Neuronal stem cell (in vitro differentiated cells): ENCODE measurements around the gene CLCN3.

ENCODE experiments used
- DNase-seq: peaks from one replicate; pipeline ENCODE4 v3.0.0-alpha.2; 2013; ENCODE audit warnings: low spot score
- H2AFZ ChIP-seq: one replicate; pipeline ENCODE4 v1.6.1; 2013; ENCODE audit warnings: mild to moderate bottlenecking, low read length, inconsistent platforms
- H2AK5ac ChIP-seq: 2 replicates; pipeline ENCODE4 v1.6.1; 2013; ENCODE audit warnings: low read depth, mild to moderate bottlenecking, inconsistent platforms, low read length, moderate library complexity, mixed read lengths
- H2BK120ac ChIP-seq: 2 replicates; pipeline ENCODE4 v1.6.1; 2013; ENCODE audit warnings: low read depth, mild to moderate bottlenecking, inconsistent platforms, low read length, moderate library complexity, mixed read lengths
- H2BK12ac ChIP-seq: one replicate; pipeline ENCODE4 v1.6.1; 2013; ENCODE audit warnings: low read length, inconsistent platforms
- H2BK15ac ChIP-seq: 2 replicates; pipeline ENCODE4 v1.6.1; 2013; ENCODE audit warnings: mild to moderate bottlenecking, low read length, inconsistent platforms, mixed read lengths
- H2BK5ac ChIP-seq: one replicate; pipeline ENCODE4 v1.6.1; 2013; ENCODE audit warnings: inconsistent platforms, mild to moderate bottlenecking, low read length, moderate library complexity
- H3K14ac ChIP-seq: one replicate; pipeline ENCODE4 v1.6.1; 2013; ENCODE audit warnings: low read length, inconsistent platforms
- H3K18ac ChIP-seq: 2 replicates; pipeline ENCODE4 v1.6.1; 2013; ENCODE audit warnings: low read length, inconsistent platforms
- H3K23ac ChIP-seq: 2 replicates; pipeline ENCODE4 v1.6.1; 2013; ENCODE audit warnings: low read depth, mild to moderate bottlenecking, mixed read lengths, low read length, inconsistent platforms; ENCODE audit not compliant: poor library complexity
- H3K27ac ChIP-seq: replicated peaks from 3 replicates; pipeline ENCODE4 v1.5.1; 2013; ENCODE audit warnings: low read length, inconsistent platforms
- H3K27me3 ChIP-seq, 3 experiments: 2 replicates each; pipeline ENCODE4 v1.6.1; 2013; ENCODE audit warnings: low read length in 3 of 3, mild to moderate bottlenecking in 2 of 3, inconsistent platforms in 1 of 3, low read depth in 1 of 3, mixed read lengths in 1 of 3, moderate library complexity in 1 of 3; ENCODE audit not compliant: control insufficient read depth in 3 of 3, insufficient read depth in 3 of 3
- H3K36me3 ChIP-seq, 2 donors: replicated peaks in 1 of 2; 2 replicates each; pipeline ENCODE4 v1.6.1; 2013; ENCODE audit warnings: low read length in 2 of 2; ENCODE audit not compliant: control insufficient read depth in 2 of 2, insufficient read depth in 2 of 2
- H3K4ac ChIP-seq: 2 replicates; pipeline ENCODE4 v1.6.1; 2013; ENCODE audit warnings: inconsistent platforms, mild to moderate bottlenecking, low read length, moderate library complexity
- H3K4me1 ChIP-seq, 2 donors: 1 replicate in 1 of 2; 2 replicates in 1 of 2; pipeline ENCODE4 v1.6.1; 2013; ENCODE audit warnings: low read length in 2 of 2, low read depth in 1 of 2; ENCODE audit not compliant: control insufficient read depth in 2 of 2, insufficient read depth in 1 of 2
- H3K4me2 ChIP-seq: one replicate; pipeline ENCODE4 v1.6.1; 2013; ENCODE audit warnings: mild to moderate bottlenecking, low read length, inconsistent platforms; ENCODE audit not compliant: insufficient read depth, poor library complexity, severe bottlenecking
- H3K4me3 ChIP-seq, 2 donors: 2 replicates each; pipeline ENCODE4 v1.5.1; 2013; ENCODE audit warnings: low read length in 2 of 2, mild to moderate bottlenecking in 2 of 2, inconsistent platforms in 1 of 2, moderate library complexity in 1 of 2
- H3K79me1 ChIP-seq: one replicate; pipeline ENCODE4 v1.6.1; 2013; ENCODE audit warnings: low read depth, mild to moderate bottlenecking, inconsistent platforms, low read length, moderate library complexity
- H3K9ac ChIP-seq: one replicate; pipeline ENCODE4 v1.6.1; 2013; ENCODE audit warnings: mild to moderate bottlenecking, low read depth, low read length, inconsistent platforms; ENCODE audit not compliant: poor library complexity
- H3K9me3 ChIP-seq, 2 donors: replicated peaks in 1 of 2; 2 replicates each; pipeline versions ENCODE3 to v1.6.1; 2013; ENCODE audit warnings: low read length in 2 of 2, mild to moderate bottlenecking in 2 of 2, inconsistent platforms in 1 of 2, low read depth in 1 of 2, mixed read lengths in 1 of 2, moderate library complexity in 1 of 2; ENCODE audit not compliant: control insufficient read depth in 2 of 2, insufficient read depth in 1 of 2
- H4K8ac ChIP-seq: one replicate; pipeline ENCODE4 v1.6.1; 2013; ENCODE audit warnings: low read depth, mild to moderate bottlenecking, inconsistent platforms, low read length, moderate library complexity
- H4K91ac ChIP-seq: one replicate; pipeline ENCODE4 v1.6.1; 2013; ENCODE audit warnings: low read length, low read depth, mild to moderate bottlenecking, inconsistent platforms; ENCODE audit not compliant: poor library complexity
- WGBS, 2 donors: extraction: QIAGEN DNeasy Blood & Tissue Kit; methylation state at CpG; one replicate each; pipeline ENCODE4 v1.1.7; 2013; ENCODE audit warnings: missing lambda C conversion rate in 2 of 2, mixed read lengths in 1 of 2; ENCODE audit not compliant: insufficient read length in 2 of 2, insufficient replicate concordance in 1 of 2; ENCODE audit errors: extremely low coverage in 2 of 2; 5-methylcytosine and 5-hydroxymethylcytosine counted together

Gene CLCN3

DNA sequence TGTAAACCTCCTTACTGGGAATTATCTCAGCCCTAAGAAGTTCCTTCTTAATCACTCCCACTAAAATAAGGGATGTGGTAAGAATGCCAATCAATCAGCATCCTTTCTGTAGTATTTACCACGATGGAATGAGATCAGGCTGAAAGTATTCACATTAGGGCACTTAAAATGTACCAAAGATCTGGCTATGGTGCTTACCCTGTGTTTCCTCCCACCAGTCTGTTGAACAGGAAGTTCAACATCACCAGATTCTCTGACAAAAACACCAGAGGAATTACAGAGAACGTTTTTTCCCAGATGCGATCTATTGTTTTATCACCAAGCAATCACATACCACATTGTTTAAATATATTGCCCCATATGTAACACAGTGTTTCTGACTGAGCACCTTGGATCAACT, 2.1 kb upstream of the CLCN3 start:
- no peaks in the 10 kb centered on the region for H3K27me3 ChIP-seq
- H4K8ac ChIP-seq, result no peak overlapping the region
- no peak overlapping the region for H3K9ac ChIP-seq
- peaks cover 0 to 2% of the 10 kb centered on the region in 2 donors for H3K4me1 ChIP-seq
- no peak overlapping the region for H3K23ac ChIP-seq
- no peaks in the 10 kb centered on the region for H3K9me3 ChIP-seq
- no peak overlapping the region for H2BK120ac ChIP-seq
- H2BK12ac ChIP-seq, result no peak overlapping the region
- no peak overlapping the region for H3K14ac ChIP-seq
- no peak overlapping the region for H3K4me2 ChIP-seq
- no peak overlapping the region for H3K4me3 ChIP-seq
- H2AFZ ChIP-seq, result no peak overlapping the region
- no peak overlapping the region for H3K27ac ChIP-seq
- WGBS, 2 donors, result no CpG with 5 or more reads among the region's 3 CpGs
- no peak overlapping the region for H3K4ac ChIP-seq
- no peak overlapping the region for H3K18ac ChIP-seq
- H2BK5ac ChIP-seq, result no peak overlapping the region
- no peak overlapping the region for H2AK5ac ChIP-seq
- DNase-seq, result no peak
- H4K91ac ChIP-seq, result no peak overlapping the region
- no peaks in the 10 kb centered on the region for H3K79me1 ChIP-seq
- no peaks in the 10 kb centered on the region for H3K36me3 ChIP-seq
- no peak overlapping the region for H2BK15ac ChIP-seq

DNA sequence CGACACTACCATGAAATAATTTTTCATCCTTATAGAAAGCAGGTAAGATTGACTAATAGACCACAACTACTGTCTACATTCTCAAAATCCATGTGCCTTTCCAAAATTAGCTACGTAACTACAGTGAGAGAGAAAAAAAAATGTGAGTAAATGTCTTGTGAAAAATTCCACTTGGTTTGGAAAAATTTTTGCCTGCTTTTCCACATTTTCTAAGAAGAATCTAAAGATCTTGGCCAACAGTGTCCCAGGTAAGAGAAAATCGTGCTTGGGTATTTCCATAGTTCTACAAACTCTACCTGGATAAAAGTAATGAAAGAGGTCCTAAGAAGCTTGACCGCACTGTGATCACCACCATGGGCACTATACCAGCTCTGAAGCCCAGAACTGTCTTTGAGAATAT, 1.4 kb upstream of the CLCN3 start:
- Histone ChIP-seq H3K27ac (no peak overlapping the region), H2BK15ac (no peak overlapping the region)
- no CpG with 5 or more reads among the region's 4 CpGs for WGBS, 2 donors

DNA sequence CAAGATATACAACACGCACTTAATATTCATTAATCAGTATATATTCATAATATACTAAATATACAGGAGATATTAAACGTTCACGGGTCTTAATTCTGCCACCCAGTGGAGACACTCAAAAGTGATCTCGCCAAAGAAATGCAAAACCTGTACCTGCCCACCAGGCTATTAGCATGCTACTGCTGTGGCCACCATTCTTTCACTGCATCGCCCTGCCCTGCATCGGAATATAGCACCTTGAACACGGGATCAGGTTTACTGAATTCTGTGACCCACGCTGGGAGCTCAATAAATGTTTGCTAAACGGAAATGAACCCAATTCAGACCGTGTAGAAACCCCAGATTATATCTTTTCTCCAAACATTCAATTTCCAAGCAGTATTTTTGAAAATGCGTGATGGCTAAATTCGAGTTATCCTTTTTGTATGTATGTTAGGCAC, 840 bp upstream of the CLCN3 start:
- no peaks in the 10 kb centered on the region for H3K27me3 ChIP-seq
- peak overlapping the region; percentile 72 to 89 for H3K4me3 ChIP-seq
- no peak overlapping the region for H3K23ac ChIP-seq
- H2BK12ac ChIP-seq, result no peak overlapping the region
- H3K14ac ChIP-seq, result no peak overlapping the region
- H4K91ac ChIP-seq, result no peak overlapping the region
- no CpG with 5 or more reads among the region's 12 CpGs for WGBS, 2 donors
- peak overlapping the region; percentile 47 for H3K27ac ChIP-seq
- H3K79me1 ChIP-seq, result no peaks in the 10 kb centered on the region
- H3K18ac ChIP-seq, result no peak overlapping the region
- peak overlapping the region; percentile 6 for H2BK5ac ChIP-seq
- H3K9me3 ChIP-seq, result no peaks in the 10 kb centered on the region
- peak; percentile 15 for DNase-seq
- no peaks in the 10 kb centered on the region for H3K4me1 ChIP-seq
- H2AFZ ChIP-seq, result peak overlapping the region; percentile 99
- no peak overlapping the region for H2BK120ac ChIP-seq
- no peaks in the 10 kb centered on the region for H3K36me3 ChIP-seq
- no peak overlapping the region for H2AK5ac ChIP-seq
- H3K4ac ChIP-seq, result no peak overlapping the region
- H3K4me2 ChIP-seq, result peak overlapping the region; percentile 86
- no peak overlapping the region for H4K8ac ChIP-seq
- H3K9ac ChIP-seq, result no peak overlapping the region
- no peak overlapping the region for H2BK15ac ChIP-seq

More for the DNA sequence above, 1.4 kb upstream of the CLCN3 start:
- Histone ChIP-seq H3K4ac (no peak overlapping the region), H4K91ac (no peak overlapping the region), H3K18ac (no peak overlapping the region), H2BK120ac (no peak overlapping the region), H3K36me3 (no peaks in the 10 kb centered on the region), H2BK12ac (no peak overlapping the region), H3K23ac (no peak overlapping the region), H3K9me3 (no peaks in the 10 kb centered on the region), H3K27me3 (no peaks in the 10 kb centered on the region), H3K4me2 (no peak overlapping the region), H2AK5ac (no peak overlapping the region), H2BK5ac (no peak overlapping the region), H3K4me3 (no peak overlapping the region), H3K4me1 (no peaks in the 10 kb centered on the region), H3K9ac (no peak overlapping the region), H3K79me1 (no peaks in the 10 kb centered on the region), H3K14ac (no peak overlapping the region), H2AFZ (peak overlapping the region; percentile 33), H4K8ac (no peak overlapping the region)
- DNase-seq, result no peak

DNA sequence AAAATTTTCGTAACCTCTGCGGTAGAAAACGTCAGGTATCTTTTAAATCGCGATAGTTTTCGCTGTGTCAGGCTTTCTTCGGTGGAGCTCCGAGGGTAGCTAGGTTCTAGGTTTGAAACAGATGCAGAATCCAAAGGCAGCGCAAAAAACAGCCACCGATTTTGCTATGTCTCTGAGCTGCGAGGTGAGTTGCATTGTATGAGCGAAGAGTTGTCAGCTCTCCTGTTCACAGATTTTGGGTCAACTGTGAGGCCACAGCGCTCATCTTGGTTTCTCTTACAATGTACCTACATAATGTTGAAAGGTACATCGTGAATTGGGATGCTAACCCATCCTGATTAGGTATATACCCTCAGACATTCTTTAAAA, 486 bp downstream of the CLCN3 start:
- no peaks in the 10 kb centered on the region for H3K9me3 ChIP-seq
- no peak overlapping the region for H2BK15ac ChIP-seq
- H3K27me3 ChIP-seq, result no peaks in the 10 kb centered on the region
- H3K18ac ChIP-seq, result no peak overlapping the region
- H3K14ac ChIP-seq, result no peak overlapping the region
- no CpG with 5 or more reads among the region's 14 CpGs for WGBS, 2 donors
- peak overlapping the region; percentile 99 for H2AFZ ChIP-seq
- no peak overlapping the region for H2BK12ac ChIP-seq
- no peak overlapping the region for H3K23ac ChIP-seq
- peak overlapping the region; percentile 17 for H3K9ac ChIP-seq
- H2BK5ac ChIP-seq, result no peak overlapping the region
- H3K27ac ChIP-seq, result no peak overlapping the region
- H3K4me2 ChIP-seq, result peak overlapping the region; percentile 86
- no peak overlapping the region for H4K8ac ChIP-seq
- no peak overlapping the region for H3K4ac ChIP-seq
- no peak overlapping the region for H2BK120ac ChIP-seq
- H3K4me3 ChIP-seq, result peak overlapping the region; percentile 72 to 89
- H3K79me1 ChIP-seq, result no peaks in the 10 kb centered on the region
- H4K91ac ChIP-seq, result no peak overlapping the region
- H3K4me1 ChIP-seq, result no peaks in the 10 kb centered on the region
- DNase-seq, result peak; percentile 20
- H3K36me3 ChIP-seq, result no peaks in the 10 kb centered on the region
- no peak overlapping the region for H2AK5ac ChIP-seq
